HepG2 (cell line): ENCODE measurements around the gene ZFP92. TPM values are rescaled to one million over a fixed set of nuclear protein-coding genes. Genes with fewer than 3 reads are reported as not detected.
"Not testable (repeated sequence)": the region's sequence is repeated elsewhere in the genome, so short reads cannot be mapped to it uniquely, and the experiment has no call there.

ENCODE experiments used
- ATAC-seq: fragments of 200-7000 bp; cut with Tn5 transposase; 3 replicates; pipeline ENCODE4 v1.9.1; 2020; ENCODE audit warnings: mild to moderate bottlenecking, moderate library complexity
- BruUV-seq: library from RNA; stranded (reverse); fragments of 400-500 nt; replicated peaks from 2 replicates; lab custom pipeline; 2021; lab: Mats Ljungman, UMichigan
- CTCF ChIA-PET: fragments of 300-600 bp; formaldehyde crosslinking; extraction: SDS; loops from one replicate; lab custom pipeline; 2021; ENCODE audit warnings: low total read pairs, inconsistent platforms, low intra/inter-chr PET ratio; lab: Yijun Ruan, JAX
- POLR2A ChIA-PET: fragments of 350-600 bp; sonication (Branson Sonifier 250); formaldehyde crosslinking; loops from one replicate; lab custom pipeline; 2020; ENCODE audit warnings: antibody characterized with exemption, inconsistent platforms; lab: Yijun Ruan, JAX
- DNase-seq: peaks from one replicate; pipeline ENCODE4 v3.0.0-alpha.2; 2015; ENCODE audit warnings: low spot score
- FAIRE-seq: peaks from 3 replicates; lab custom pipeline; 2011; peaks lifted over from hg19 to GRCh38; lab: Jason Lieb, UNC
- H2AFZ ChIP-seq: one replicate; pipeline ENCODE4 v1.6.1; 2011; ENCODE audit warnings: low read length, inconsistent platforms
- H3K27ac ChIP-seq: fragments of 300-600 bp; 3 replicates; pipeline ENCODE4 v1.8.0; 2011; ENCODE audit warnings: mixed run types, mild to moderate bottlenecking, mixed read lengths, low read length, inconsistent platforms; ENCODE audit not compliant: insufficient read depth; ENCODE audit errors: extremely low read length
- H3K27me3 ChIP-seq, 2 experiments: fragments of 200-600 bp in 1 of 2; 2 replicates in 1 of 2; 3 replicates in 1 of 2; pipeline versions ENCODE4 v1.6.0 to v1.8.0; 2011; ENCODE audit warnings: low read length in 2 of 2, mild to moderate bottlenecking in 2 of 2, moderate library complexity in 2 of 2, inconsistent platforms in 1 of 2; ENCODE audit not compliant: insufficient read depth in 2 of 2, control insufficient read depth in 1 of 2
- H3K36me3 ChIP-seq, 2 experiments: fragments of 200-600 bp in 1 of 2; replicated peaks in 1 of 2; 2 replicates in 1 of 2; 3 replicates in 1 of 2; pipeline versions ENCODE4 v1.5.1 to v1.8.0; 2011; ENCODE audit warnings: low read length in 2 of 2, inconsistent platforms in 1 of 2; ENCODE audit not compliant: insufficient read depth in 2 of 2, control insufficient read depth in 1 of 2
- H3K4me1 ChIP-seq: 2 replicates; pipeline ENCODE4 v1.5.1; 2012; ENCODE audit warnings: low read length, inconsistent platforms; ENCODE audit not compliant: insufficient read depth
- H3K4me2 ChIP-seq: 2 replicates; pipeline ENCODE4 v1.6.0; 2011; ENCODE audit warnings: low read depth, low read length, inconsistent platforms
- H3K4me3 ChIP-seq, 3 experiments: fragments of 200-600 bp in 1 of 3; sonication (generic), shearing (Covaris generic) in 1 of 3; replicated peaks in 1 of 3; 2 replicates each; pipeline ENCODE4 v1.5.1; 2011 to 2016; ENCODE audit warnings: low read length in 3 of 3, inconsistent platforms in 2 of 3, low read depth in 2 of 3, mild to moderate bottlenecking in 2 of 3, control low read depth in 1 of 3, mixed read lengths in 1 of 3; ENCODE audit not compliant: insufficient read depth in 1 of 3
- H3K79me2 ChIP-seq: one replicate; pipeline ENCODE4 v1.6.1; 2011; ENCODE audit warnings: low read length, inconsistent platforms; ENCODE audit not compliant: insufficient read depth
- H3K9ac ChIP-seq: 2 replicates; pipeline ENCODE4 v1.6.0; 2011; ENCODE audit warnings: mild to moderate bottlenecking, low read depth, low read length, inconsistent platforms; ENCODE audit not compliant: insufficient read depth
- H3K9me3 ChIP-seq: 2 replicates; pipeline ENCODE4 v1.5.1; 2012; ENCODE audit warnings: mild to moderate bottlenecking, low read length
- H4K20me1 ChIP-seq: 2 replicates; pipeline ENCODE4 v1.6.0; 2011; ENCODE audit warnings: inconsistent platforms, mild to moderate bottlenecking, low read length, moderate library complexity; ENCODE audit not compliant: insufficient read depth
- NR1H2 ChIP-seq: sonication (generic); formaldehyde crosslinking; IDR thresholded peaks from 2 replicates; pipeline ENCODE4 v1.8.1; 2022; ENCODE audit warnings: low read depth, missing genetic modification reagents, borderline replicate concordance
- RBFOX2 ChIP-seq: fragments of 200-400 bp; formaldehyde crosslinking; IDR thresholded peaks from 2 replicates; pipeline ENCODE4 v1.6.1; 2017; ENCODE audit warnings: low read depth, mild to moderate bottlenecking, low read length
- TARDBP ChIP-seq: sonication (generic); formaldehyde crosslinking; IDR thresholded peaks from 2 replicates; pipeline ENCODE4 v1.8.0; 2022; ENCODE audit warnings: mild to moderate bottlenecking, missing genetic modification reagents
- ZNF160 ChIP-seq: sonication (generic); formaldehyde crosslinking; IDR thresholded peaks from 2 replicates; pipeline ENCODE4 v1.8.0; 2022; ENCODE audit warnings: mild to moderate bottlenecking, inconsistent platforms, missing genetic modification reagents
- ZNF614 ChIP-seq: IDR thresholded peaks from 2 replicates; pipeline ENCODE4 v1.6.1; 2018; ENCODE audit warnings: missing biosample characterization, missing genetic modification reagents, inconsistent platforms, borderline replicate concordance
- ZNF652 ChIP-seq: IDR thresholded peaks from 2 replicates; pipeline ENCODE4 v1.6.1; 2016; ENCODE audit warnings: low read depth, borderline replicate concordance
- WGBS: methylation state at CpG from one replicate; pipeline ENCODE4 v1.1.6; 2017; ENCODE audit warnings: low lambda C conversion rate; 5-methylcytosine and 5-hydroxymethylcytosine counted together
- in situ Hi-C: cut with HindIII; loops from 2 replicates; pipeline ENCODE4 v1.10.0; 2017; ENCODE audit warnings: low pct_unique_long_range_greater_than_20kb; ENCODE audit not compliant: extremely low pct_ligation_motif_present
- intact Hi-C: fragments of 100-400 bp; cut with micrococcal nuclease; formaldehyde crosslinking; loops from one replicate; pipeline ENCODE4 v1.10.0; 2022; ENCODE audit not compliant: unreplicated experiment
- polyA plus RNA-seq, 8 experiments: library from polyadenylated mRNA; depleted of rRNA in 3 of 8; stranded (reverse) in 7 of 8; unstranded in 1 of 8; fragments of >200 nt; fragmentation: Illumina TruSeq in 4 of 8; extraction: Trizol in 4 of 8; gene quantifications; 2 replicates each; pipeline versions ENCODE4 v1.2.1 to v1.2.3, GENCODE V29; 2011 to 2016; ENCODE audit warnings: low read depth in 4 of 8, missing spikeins in 1 of 8, mixed read lengths in 1 of 8; ENCODE audit not compliant: insufficient read depth in 1 of 8
- total RNA-seq, 5 experiments: library from RNA; depleted of rRNA; stranded (reverse); fragments of >200 nt; fragmentation: Illumina TruSeq; extraction: Trizol; gene quantifications; 2 replicates each; pipeline ENCODE4 v1.2.3, GENCODE V29; 2016; ENCODE audit warnings: low read depth in 1 of 5

The ZFP92 gene
- total and polyA plus RNA-seq, 2 of the 13 experiments (the other 11 are each of a cell fraction or from before 2014, with no cell fraction given): 0.02 TPM; not detected in 1

DNA sequence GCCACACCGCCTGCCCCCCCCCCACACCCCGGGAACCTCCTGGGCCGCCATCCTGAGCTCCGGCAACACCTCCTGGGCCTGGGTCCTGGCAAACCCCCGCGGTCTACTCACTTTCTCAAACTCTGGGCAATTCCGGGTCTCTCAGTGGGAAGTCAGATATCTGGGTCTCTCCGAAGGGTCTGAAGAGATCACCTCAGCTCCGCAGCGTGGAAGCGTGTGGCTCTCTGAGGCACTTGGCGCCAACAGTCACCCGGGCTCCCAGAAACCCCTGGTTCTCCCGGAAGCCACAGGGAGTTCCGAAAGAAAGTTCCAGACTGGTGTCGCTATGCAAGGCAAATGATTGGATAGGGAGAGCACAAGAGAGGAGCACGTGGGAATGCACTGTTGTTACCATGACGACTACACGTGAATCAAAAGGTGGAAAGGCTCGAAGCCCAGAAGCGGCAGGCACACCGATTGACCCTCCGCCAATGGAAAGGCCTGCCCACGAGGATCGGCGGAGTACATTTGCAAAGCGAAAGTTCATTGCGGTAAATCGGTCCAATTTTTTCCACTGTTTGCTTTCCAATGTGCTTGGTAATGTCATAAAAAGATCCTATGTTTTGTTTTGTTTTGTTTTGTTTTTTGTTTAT, 10.0 kb upstream of the ZFP92 start, which contains the start of gene PNMA6E:
PNMA6E (minus strand) TSS at position 218 of the 632 bp plus-strand sequence. CDS start 2,501 bp downstream, outside the sequence.
- no peaks in the 10 kb centered on the region for H3K4me1 ChIP-seq
- POLR2A ChIA-PET: no interaction called here
- H3K27ac ChIP-seq: no peak within 1 kb of the TSS
- ATAC-seq (no peak), DNase-seq (no peak), FAIRE-seq (no peak)
- no peak within 1 kb of the TSS for H3K4me2 ChIP-seq
- no peaks in the 10 kb centered on the region for H3K9me3 ChIP-seq
- CTCF ChIA-PET: no interaction called here
- no peak within 1 kb of the TSS for H3K4me3 ChIP-seq
- no peak within 1 kb of the TSS for H3K9ac ChIP-seq
- no TSS peak for BruUV-seq
- no peaks in the 10 kb centered on the region for H4K20me1 ChIP-seq
- no peaks in the 10 kb centered on the region for H3K79me2 ChIP-seq
- in situ Hi-C loops (no loop called here), intact Hi-C loops (no loop called here)
- 86% methylated on average over 13 of the region's 29 CpGs for WGBS
- H3K36me3 ChIP-seq: no peaks in the 10 kb centered on the region
- no peaks in the 10 kb centered on the region; a peak in 1 of 5 replicates for H3K27me3 ChIP-seq
- no peak within 1 kb of the TSS for H2AFZ ChIP-seq
- TF ChIP-seq TARDBP (CRISPR knock-in tag) (no peak), ZNF160 (CRISPR knock-in tag) (no peak), ZNF614 (CRISPR knock-in tag) (no peak), ZNF652 (CRISPR knock-in tag) (no peak), NR1H2 (CRISPR knock-in tag) (no peak), RBFOX2 (no peak)

DNA sequence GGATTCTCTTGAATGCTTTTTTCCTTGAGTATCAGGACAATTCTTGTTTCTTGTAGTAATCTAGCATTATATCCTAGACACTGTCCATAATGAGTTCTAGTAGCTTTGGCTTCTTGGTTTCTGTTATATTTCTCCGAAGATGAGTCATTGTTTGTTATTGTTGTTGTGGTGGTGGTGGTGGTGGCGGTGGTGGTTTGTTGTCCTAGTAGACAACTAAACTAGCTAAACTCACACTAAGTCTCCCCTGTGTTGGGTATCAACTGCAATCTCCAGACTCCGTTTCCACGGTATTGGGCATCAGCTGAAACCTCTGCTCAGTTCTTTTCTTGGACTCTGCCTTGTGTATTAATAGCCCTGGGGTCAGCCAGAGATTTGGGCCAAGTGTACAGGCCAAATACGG, 6.9 kb upstream of the ZFP92 start:
- H3K9ac ChIP-seq, H3K79me2 ChIP-seq, CTCF ChIA-PET, H3K4me2 ChIP-seq, in situ Hi-C loops, POLR2A ChIA-PET, intact Hi-C loops, BruUV-seq, H3K36me3 ChIP-seq, ATAC-seq, DNase-seq, H4K20me1 ChIP-seq, H3K27me3 ChIP-seq, H3K9me3 ChIP-seq, H3K27ac ChIP-seq, H2AFZ ChIP-seq, H3K4me3 ChIP-seq, FAIRE-seq: not testable (repeated sequence)
- 37% methylated on average over 5 of the region's 5 CpGs for WGBS
- H3K4me1 ChIP-seq: peaks cover 19% of the 10 kb centered on the region
